GM15510 (cell line): ENCODE results near the gene P2RY6.

ENCODE experiments used
- POLR2A ChIP-seq: IDR thresholded peaks from 3 replicates; pipeline ENCODE4 v1.6.1; 2011; ENCODE audit warnings: borderline replicate concordance; ENCODE audit not compliant: insufficient read length; ENCODE audit errors: extremely low read depth

Gene P2RY6

DNA sequence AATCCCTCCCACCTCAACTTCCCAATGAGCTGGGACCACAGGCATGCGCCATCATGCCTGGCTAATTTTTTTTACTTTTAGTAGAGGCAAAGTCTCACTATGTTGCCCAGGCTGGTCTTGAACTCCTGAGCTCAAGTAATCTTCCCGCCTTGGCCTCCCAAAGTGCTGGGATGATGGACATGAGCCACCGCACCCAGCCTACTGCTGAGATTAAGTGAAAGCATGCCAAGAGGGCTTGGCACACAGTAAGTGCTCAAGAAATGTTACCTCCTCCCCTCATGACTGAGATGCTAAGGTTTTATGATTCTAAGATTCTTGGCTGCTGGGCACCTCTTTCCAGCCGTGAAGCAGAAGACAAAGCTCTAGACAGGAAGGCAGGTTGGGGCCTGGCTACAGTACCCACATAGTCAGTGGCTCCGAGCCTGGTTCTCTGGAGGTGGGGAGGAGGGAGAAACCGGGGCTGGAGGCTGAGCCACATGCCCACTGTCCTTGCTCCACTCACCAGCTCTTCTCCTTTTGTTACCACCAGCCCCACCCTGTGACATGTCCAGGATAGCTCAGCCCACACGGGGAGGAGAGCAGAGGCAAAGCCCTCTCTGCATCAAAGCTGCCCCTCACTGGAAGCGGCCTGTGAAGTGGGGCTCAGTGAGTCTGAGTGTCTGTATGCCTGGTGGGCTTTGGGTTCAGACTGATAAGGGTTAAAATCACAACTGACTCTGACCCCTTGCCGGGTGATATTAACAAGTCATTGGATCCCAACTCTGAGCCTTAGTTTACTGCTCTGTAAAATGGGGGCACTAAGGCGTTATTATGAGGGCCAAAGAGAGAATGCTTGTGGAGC is 48.8 kb downstream of the P2RY6 start:
- TF ChIP-seq POLR2A = no peak

DNA sequence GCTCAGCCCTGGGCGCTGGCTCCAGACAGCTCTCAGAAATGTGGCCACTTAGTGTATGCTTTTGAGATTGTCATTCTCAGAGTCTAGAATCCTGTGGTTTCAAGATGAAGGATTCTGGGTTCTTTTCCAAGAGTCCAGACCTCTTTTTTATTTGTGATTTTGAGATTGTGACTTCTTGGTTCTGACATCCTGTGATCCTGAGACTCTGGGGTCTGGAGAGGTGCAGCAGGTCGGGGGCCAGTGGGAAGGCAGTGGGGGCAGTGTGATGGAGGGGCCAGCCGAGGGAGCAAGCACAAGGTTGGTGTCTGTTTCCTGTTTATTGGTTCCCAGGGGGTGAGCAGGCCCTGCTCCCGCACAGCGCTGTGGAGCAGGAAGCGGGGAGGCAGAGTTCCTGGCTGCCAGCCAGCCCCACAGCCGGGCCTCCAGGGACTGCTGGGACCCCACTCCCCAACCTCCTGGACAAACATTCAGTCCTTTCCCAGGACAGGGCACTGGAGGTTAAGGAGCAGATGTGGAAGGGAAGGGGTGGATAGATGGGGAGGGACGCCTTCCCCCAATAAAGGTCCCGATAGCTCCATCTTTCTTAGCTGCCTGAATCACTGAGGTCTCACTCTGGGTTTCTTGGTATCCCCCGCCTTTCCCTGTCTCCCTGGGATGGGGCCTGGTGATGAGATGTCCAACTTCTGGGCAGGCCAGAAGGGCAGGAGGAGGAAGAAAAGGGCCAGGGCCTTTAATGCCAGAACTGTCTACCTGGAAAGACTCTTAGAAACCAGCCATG is 49.7 kb downstream of the P2RY6 start:
- no peak for TF ChIP-seq POLR2A

DNA sequence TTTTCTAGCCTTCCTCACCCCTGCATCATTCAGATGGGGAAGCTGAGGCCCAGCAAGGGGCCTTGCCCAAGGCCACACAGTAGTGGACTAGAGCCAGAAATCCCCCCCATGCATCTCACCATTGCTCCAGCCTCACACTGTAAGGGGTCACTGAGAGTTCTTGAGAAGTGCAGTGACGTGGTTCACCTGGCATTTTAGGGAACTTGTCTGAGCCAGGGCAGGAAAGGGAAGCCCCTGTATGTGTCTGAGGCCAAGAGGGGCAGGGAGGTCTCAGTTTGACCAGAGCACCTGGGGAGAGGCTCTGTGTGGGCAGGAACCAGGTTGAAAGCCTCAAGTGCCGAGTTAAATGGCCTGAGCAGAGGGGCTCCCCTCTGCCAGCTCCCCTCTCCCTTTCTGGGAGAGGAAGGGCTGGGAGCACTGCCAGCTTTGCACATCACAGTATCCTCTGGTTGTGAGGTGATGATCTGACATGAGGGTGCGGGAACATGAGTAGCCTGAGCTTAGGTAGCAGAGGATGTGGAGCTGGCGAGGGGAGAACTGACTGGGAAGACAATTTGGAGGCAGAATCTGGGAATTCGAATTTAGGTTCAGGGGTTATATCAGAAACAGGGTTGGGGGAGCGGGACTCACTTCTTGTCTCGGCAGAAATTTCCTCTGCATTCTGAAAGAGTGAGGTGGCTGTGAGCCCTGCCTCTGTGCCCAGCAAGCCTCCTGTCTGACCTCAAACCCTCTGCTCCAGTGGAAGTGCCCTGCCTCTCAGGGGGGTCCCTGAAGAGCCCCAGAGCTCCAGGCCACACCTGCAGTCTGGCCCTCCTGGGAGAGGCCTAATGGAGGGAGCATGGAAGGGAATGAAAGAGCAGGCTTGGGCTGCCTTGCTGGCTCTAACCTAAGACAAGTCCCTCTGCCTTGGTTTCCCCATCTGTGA is 50.5 kb downstream of the P2RY6 start:
- TF ChIP-seq POLR2A = no peak

DNA sequence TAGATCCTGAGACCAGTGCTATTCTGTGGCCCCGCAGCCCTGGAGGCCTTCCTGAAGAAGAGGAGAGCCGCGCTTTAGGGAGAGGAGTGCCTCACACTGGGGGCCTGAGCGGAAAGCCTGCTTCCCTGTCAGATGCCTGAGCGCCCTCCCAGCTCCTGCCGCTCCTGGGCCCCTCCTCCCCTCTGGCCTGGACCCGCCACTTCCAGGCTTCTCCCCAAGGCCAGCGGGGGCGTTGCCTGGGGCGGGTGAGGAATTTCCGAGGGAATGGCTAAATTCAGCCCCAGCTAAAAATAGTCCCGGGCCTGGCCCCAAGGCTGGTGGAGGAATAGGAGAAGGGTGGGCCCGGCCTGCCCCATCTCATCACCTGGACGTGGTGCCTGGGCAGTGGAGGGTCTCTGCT is 51.3 kb downstream of the P2RY6 start:
- TF ChIP-seq POLR2A = no peak

DNA sequence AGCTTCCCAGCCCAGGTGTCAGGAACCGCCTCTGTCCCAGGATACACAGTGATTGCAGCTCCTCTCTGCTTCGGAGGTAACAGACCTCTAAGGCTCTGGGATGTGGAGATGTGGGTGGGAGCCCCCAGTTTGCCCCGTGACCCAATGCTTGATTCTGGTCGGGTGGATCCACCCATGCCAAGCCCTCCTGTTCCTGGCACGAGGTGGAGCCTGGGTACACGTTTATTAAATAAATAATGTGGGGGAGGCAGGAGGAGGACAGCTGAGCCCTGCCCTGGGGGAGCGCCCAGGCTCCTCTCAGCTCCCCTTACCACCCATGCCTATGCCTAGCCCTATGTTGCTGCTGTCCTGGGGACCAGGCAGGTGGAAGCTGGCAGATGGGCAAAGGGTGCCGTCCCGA is 52.0 kb downstream of the P2RY6 start:
- no peak for TF ChIP-seq POLR2A

DNA sequence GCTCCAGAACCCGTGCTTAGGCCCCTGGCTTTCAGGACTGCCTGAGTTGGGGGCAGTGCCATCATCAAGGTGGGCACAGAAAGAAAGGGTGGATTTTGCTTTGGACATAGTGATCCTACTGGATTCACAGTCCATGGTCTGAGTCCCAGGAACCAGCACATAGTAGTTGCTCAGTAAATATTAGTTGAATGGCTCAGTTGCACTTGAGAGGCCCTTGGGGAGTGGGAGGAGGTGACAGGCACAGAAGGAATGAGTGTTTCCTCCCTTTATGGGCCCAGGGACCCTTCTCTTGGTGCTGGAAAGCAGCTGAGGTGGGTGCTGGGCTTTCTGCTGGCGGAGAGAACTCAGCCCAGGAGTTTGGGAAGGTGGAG is 52.5 kb downstream of the P2RY6 start:
- no peak for TF ChIP-seq POLR2A

DNA sequence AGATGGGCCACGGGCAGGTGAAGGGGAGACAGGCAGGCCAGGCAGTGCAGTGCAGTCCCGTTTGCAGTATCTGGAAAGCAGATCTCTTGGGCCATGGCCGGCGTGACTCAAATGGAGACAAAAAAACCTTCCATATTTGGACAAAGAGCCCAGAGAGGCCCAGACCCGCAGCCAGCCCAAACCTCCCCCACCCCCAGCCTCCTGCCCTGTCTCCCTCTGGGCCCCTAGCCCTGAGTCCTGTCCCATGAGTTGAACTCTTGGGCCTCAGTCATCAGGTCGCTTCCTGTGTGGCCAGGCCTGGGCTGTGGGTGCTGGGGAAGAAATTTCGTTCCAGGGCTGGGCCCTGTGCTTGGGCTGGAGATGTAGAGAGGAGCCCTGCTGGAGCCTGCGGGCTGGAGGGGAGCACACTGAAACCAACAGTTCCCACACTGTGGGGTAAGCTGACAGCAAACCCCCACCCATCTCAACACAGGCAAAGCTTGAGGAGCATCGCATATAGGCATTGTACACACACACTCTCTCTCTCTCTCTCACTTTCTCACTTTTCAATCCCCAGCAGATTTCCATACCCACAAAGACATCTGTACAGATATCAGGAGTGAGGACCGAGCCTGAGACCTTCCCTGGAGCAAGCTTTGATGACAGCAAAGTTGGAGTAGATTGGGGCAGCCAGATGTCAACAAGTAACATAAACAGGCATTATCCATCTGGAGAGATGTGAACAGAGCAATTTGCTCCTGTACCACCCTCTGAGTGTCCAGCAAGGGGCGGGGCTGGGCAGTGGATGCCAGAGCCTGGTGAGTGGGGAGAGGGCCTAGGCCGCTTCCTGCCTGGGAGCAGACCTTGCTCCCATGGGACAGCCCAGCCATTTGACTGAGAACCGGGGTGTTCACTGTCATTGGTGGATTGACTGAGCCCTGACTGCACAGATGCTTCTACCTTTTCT is 53.2 kb downstream of the P2RY6 start:
- peak; percentile 35 for TF ChIP-seq POLR2A

DNA sequence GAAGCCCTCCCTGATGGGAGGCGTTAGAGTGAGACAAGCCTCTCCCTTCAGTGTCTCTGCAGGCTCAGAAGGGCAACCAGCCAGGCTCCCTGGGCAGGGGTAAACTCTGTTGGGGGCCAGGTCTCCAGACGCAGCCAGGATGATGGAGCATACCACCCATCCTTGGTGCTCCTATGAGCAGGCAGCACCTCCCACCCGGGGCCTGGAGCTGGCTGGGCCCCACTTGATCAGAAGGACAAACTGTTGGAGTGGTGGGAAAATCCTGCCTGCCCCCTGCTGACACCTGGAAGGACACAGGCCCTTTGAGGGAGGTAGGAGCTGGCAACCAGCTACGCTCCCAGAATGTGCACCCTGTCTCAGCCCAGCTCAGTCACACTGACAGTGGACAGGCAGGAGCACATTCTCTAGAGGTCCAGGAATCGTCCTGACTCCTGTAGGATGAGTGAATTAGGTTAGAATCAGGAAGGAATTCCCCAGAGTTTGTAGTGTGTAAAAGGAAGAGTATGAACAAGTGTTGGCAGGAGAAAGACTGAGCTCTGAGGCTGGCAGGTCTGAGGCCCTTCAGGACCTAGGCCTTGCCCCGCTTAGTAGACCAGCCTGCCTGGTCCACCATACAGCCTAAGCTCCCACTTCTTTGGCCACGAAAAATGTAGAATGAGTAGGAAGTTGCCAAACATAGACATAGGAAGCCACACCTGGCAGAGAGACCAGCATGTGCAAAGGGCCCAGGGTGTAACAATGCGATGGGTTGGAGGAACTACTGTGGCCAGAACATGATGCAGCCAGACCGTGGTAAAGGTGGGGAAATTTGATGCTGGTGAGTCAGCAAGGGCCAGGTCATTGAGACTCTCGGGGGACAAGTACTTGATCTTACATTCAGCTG is 55.0 kb downstream of the P2RY6 start:
- TF ChIP-seq POLR2A = no peak

DNA sequence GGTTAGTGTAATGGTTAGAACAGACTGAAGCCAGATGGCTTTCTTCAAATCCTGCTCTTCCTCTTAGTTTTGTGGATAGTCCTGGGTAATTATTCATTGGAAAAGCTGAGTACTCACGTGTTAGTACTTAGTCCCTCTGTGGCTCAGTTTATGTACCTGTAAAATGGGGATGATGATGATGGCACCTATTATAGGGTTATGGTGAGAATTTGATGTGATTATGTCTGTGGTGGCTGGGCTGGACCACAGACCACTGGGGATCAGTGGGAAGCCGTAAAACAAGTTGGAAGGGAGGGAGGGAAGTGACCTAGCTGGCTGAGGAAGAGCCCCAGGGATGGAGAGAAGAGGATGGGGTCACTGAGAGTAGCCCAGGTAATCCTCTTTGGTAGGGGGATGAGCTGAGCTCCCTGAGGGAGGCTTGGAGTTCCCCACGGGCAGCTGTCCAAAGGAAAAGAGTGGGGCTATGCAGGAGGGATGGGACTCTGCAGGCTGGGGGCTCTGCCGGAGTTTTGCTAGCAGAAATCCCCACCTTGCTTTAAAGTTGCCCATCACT is 55.8 kb downstream of the P2RY6 start:
- no peak for TF ChIP-seq POLR2A

DNA sequence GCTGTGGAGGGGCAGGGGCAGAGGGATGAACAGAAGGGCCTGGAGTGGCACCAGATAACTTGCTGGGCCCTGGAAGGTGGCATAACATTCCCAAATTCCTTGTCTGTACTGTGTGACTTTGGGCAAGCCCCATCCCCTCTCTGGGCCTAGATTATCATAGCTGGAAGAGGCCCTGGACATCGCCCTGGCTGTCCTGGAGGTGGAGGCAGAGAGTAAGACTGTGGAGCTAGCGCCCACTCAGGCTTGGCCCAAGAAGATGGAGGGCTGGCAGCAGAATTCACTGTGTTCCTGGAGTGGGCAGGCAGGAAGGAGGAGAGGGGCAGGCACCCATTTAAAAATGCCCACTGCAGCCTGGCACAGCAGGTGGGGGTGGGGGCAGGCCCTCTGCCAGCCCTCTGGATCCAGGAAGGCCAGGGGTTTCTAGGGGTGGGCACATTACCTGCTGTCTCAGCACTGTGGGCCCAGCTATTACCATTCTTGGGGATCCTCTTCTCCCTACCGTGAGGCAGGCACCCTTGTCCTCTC is 58.5 kb downstream of the P2RY6 start:
- TF ChIP-seq POLR2A = no peak

DNA sequence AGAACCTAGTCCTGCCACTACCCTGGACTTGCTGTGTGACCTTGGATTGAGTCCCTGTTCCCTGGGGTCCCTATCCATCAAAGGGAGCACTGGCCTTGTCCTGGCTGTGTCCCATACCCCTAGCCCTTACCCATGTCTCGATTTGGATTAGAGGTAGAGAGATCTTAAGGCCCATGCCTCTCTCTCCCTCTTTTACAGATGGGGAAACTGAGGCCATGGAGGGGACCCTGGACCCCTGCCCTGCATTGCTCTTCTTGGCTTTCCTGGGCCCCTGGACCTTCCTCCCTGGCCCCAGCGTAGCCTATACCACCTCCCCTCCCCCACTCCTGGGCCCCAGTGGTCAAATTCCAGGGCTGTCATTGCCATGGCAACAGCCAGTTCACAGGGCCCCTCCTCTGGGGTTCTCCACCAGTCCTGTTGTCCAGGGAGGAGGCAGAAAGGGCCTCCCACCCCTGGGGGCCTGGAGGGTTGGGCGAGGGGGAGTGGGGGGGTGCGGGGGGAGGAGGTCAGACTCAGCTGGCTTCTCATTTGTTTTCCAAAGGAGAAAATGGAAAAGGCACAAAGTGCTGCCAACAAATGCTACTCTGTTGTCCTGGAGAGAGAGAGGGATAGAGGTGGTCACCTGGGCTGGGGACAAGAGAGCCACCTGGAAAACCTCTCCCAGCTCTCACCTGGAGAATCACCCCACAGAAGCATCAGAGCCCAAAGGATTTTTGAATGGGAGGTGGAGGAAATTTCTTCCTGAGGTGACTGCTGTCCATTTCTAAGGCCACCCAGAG is 59.2 kb downstream of the P2RY6 start:
- no peak for TF ChIP-seq POLR2A

DNA sequence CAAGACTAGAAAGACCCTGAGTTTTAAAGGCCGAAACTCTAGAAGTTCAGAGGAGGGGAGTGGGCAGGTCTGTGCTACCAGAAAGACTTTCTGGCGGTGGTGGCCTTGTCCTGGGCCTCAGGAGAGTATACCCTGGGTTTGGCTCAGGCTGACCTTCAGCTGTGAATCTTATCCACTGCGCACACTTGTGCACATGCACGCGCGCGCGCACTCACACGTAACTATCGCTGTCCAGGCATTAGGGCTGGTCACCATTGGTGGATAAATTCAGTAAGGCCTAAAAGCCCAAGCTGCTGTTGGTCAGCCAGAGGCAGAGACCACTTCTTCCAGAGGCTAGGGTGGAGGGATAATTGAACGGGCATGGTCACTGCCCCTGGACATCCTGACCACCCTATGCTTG is 61.0 kb downstream of the P2RY6 start:
- TF ChIP-seq POLR2A = no peak
